Measurements from ENCODE around the gene RXRG.

Gene RXRG

DNA sequence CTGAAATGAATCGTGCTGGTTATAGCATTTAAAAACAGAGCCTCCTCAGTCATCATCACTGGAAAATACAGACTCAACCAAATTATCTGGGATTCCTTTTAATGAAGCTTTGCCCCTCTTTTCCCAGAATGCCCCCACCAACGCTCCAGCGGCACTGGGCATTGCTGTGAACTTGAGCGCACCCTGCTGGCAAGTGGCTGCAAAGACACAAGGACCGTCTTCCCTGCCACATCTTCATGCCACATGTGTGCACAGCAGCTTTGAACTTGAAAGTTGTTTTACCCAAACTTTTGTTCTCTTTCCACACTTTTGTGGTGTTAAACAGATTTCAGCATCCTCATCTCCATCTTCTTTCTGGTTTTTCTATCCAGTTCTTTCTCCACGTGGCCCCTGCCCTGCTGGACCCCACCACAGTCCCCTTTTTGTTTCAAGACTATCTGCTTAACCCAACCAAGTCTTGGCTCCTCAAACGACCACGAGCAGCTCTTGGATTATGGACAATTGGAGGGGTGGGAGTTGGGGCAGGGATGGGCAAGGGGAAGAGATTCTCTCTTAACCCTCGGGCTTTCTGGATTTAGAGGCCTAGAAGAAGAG is 75.6 kb downstream of the RXRG start:
- no peak for DNase-seq (ENCODE audit: low read depth in 2 of 2)

- DNase-seq (ENCODE audit: low read depth in 2 of 2): peak; percentile 53 to 55
These were observed 77.4 kb downstream of the RXRG start for GRCh38 chr1:165367375-165367993.

DNA sequence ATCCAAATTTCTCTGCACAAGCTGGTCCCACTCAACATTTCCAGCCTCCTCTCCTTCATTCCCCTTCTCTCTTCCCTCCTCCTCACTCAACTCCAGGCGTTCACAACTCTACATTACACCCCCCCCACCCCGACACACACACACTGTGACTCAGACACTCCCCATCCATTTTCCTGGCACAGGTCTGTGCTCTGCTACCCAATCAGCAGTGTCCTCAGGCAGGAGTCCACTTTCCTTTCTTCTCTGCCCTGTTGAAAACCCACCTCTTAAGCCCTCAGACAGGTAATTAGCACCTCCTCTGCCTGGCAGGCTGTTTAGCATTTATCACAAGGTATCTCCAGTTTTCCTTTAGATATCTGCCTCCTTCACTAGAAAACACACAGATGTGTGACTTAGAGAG is 79.6 kb downstream of the RXRG start:
- DNase-seq (ENCODE audit: low read depth in 2 of 2): no peak

- DNase-seq (ENCODE audit: low read depth in 2 of 2): no peak
These were observed 80.3 kb downstream of the RXRG start for GRCh38 chr1:165364568-165365133.

GRCh38 chr1:165356876-165357275 is 88.0 kb downstream of the RXRG start:
- DNase-seq (ENCODE audit: low read depth in 2 of 2): no peak

GRCh38 chr1:165355977-165356811 is 88.7 kb downstream of the RXRG start, which contains the start of gene LMX1A:
TSS of gene LMX1A (minus strand) at chr1:165356715. CDS start at chr1:165355559, 1,156 bp downstream.
- DNase-seq (ENCODE audit: low read depth in 2 of 2): no peak

GRCh38 chr1:165355139-165355976 is 89.6 kb downstream of the RXRG start:
- no peak for DNase-seq (ENCODE audit: low read depth in 2 of 2)

GRCh38 chr1:165354739-165355138 is 90.2 kb downstream of the RXRG start:
- DNase-seq (ENCODE audit: low read depth in 2 of 2): no peak

DNA sequence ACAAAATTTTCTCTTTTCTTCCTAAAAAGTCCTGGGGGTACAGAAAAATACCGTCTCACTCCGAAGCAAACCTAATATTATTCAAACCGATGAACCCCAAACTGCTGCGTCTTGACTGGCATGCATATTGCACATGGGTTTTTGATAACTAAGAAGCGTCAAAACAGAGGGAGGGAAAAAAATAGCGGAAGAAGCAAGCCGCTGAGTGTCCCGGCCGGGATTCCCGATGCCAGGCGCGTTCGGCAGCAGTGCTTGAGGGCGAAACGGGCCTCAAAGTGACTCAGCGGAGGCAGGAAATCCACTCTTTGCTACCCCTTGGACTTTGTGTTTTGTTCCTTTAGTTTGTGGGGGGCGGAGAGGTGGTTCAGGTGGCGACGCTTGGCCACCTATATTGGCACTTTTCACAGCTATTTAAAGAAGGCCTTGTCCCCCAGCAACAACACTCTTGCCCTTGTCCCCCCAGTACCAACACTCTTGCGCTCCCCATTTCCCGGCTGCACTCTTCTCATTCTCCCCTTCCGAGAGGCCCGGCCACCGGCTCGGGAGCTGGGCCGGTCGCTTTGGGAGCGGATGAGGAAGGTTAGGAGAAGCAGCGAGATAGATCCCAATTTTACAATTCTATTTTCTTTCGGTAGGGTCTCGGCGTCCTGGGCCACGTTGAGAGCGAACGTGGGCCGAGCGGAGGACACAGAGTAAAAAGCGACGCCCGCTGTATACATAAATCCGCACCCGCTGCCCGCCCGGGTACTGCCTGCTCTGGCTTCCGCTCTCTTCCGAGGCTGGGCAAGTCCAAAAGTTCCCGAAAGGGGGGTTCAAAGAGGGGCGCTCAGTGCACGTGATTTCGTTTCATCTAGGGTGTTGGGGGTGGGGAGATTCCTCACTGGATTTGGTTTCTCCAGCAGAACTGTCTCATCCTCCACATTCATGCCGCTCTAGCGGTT is 90.9 kb downstream of the RXRG start:
- DNase-seq (ENCODE audit: low read depth in 2 of 2): no peak

GRCh38 chr1:165352442-165353293 is 92.3 kb downstream of the RXRG start:
- DNase-seq (ENCODE audit: low read depth in 2 of 2): no peak

DNA sequence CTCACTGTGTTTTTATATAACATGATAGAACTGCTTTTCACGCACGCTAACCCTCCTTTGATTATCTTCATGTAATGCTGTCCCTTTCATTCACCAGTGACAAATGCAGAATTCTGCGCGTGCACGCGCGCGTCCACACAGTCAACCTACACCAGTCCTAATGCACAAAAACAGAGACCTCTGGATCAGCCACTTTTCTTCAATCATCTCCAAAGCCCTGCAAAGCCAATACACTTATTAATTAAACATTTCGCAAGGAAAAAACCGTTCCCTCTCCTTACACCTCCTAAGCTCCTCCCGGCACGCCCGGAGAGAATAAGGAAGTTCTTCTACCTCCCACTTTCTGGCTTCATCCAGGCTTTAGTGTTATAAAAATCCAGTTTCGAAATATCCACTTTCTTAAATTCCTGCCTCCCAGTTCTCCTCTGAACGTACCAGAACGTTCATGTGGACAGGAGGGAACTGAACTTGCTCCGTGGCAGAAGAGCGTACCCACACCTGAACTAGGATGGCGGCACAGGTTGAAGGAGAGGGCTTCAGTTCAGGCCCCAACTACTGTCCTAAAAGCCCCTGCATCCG is 93.0 kb downstream of the RXRG start:
- DNase-seq (ENCODE audit: low read depth in 2 of 2): no peak

All from stimulated activated CD8-positive, alpha-beta memory T cell treated with anti-CD3 and anti-CD28 coated beads, Interleukin-7, amount 100 ng/mL, for 4 hours (primary cell).